Measurements from ENCODE around the gene RIC3.

GRCh38 chr11:8063324-8063723 lies 105.5 kb downstream of the RIC3 start:
- TF ChIP-seq ZNF384 (IDR thresholded peaks at IDR 0.05) (no peak), ARNT (IDR thresholded peaks at IDR 0.05) (no peak), BHLHE40 (IDR thresholded peaks at IDR 0.05; ENCODE audit: borderline replicate concordance) (no peak), CTBP1 (IDR thresholded peaks at IDR 0.05; ENCODE audit: borderline replicate concordance) (no peak)
